ENCODE measurements around the gene RND1.
A peak's percentile ranks its signal among the peaks of the same experiment; 100 is the strongest.
"Not testable (repeated sequence)": the region's sequence is repeated elsewhere in the genome, so short reads cannot be mapped to it uniquely, and the experiment has no call there.

RND1 gene

DNA sequence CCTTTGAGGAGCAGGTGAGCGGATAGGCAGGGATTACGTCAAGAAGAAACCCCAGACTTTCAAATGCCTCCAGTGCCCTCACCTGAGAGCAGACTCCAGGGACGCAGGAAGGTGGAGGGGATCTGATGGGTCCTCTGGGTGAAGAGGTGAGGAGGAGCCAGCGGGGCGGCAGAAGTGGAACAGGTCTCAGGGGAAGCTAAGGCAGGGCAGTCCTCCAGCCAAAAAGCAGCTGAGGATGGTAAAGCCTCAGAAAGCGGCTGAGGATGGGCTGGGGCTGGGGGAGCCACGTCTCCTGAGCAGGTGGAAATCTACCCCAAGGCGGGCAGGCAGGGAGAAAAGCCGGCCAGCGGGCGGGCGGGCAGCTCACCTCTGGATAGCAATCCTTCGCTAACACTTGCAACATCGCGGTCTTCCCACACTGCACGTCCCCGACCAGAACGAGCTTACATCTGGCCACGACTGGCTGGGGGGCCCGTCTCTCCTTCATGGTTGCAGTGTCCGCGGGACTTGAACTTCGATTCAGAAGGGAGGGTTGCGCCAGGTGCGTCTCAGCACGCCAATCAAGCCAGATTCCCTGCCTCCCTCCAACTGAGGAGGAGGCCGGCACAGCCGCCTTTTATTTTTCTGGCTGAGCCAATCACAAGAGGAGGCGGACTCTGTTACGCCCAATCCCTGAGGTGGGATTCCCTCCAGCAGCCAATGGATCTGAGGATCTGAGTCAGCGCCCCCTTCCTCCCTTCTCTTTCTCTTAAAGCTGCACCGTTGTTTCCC is at the start of gene RND1:
RND1 (minus strand) TSS at position 590 of the 771 bp plus-strand sequence; CDS start at position 487, 103 bp downstream.
- H3K9me3 Mint-ChIP-seq, result no peaks in the 10 kb centered on the region
- peaks cover 26% of the 10 kb centered on the region for H3K4me1 Mint-ChIP-seq
- peak; percentile 95 for ATAC-seq
- peak within 1 kb of the TSS; percentile 90 for H3K4me3 Mint-ChIP-seq
- H3K36me3 Mint-ChIP-seq, result peaks cover 14% of the 10 kb centered on the region
- peak within 1 kb of the TSS; percentile 77 for H3K27ac Mint-ChIP-seq
- H3K27me3 Mint-ChIP-seq, result no peaks in the 10 kb centered on the region

DNA sequence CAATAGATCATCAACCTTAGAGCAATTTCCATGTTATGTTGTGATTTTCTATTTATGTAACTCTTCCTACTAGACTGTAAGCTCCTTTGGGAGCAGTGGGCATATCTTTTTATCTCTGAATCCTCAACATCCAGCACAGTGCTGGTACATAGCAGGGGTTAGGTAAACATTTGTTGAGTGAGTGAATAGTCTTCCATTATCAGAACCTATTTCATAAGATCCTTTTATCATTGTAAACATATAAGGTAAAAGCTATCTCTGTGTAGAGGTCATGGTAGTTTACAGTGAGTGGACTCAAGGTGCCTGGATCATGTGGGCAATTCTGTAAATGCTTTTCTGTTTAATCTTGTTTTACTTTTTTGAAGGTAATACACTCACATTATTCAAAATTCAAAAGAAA is 44.5 kb upstream of the RND1 start:
- Mint-ChIP-seq H3K4me3 (no peak overlapping the region), H3K4me1 (no peaks in the 10 kb centered on the region), H3K9me3 (no peaks in the 10 kb centered on the region), H3K36me3 (no peaks in the 10 kb centered on the region), H3K27me3 (no peaks in the 10 kb centered on the region), H3K27ac (no peak overlapping the region)
- ATAC-seq, result no peak

GRCh38 chr12:48909698-48910097 is 44.0 kb upstream of the RND1 start:
- ATAC-seq, H3K4me1 Mint-ChIP-seq, H3K9me3 Mint-ChIP-seq, H3K27ac Mint-ChIP-seq, H3K27me3 Mint-ChIP-seq, H3K36me3 Mint-ChIP-seq, H3K4me3 Mint-ChIP-seq: not testable (repeated sequence)

- ATAC-seq, result no peak
- Mint-ChIP-seq H3K27ac (no peak overlapping the region), H3K4me3 (no peak overlapping the region), H3K36me3 (no peaks in the 10 kb centered on the region), H3K9me3 (no peaks in the 10 kb centered on the region), H3K27me3 (no peaks in the 10 kb centered on the region), H3K4me1 (peaks cover 12% of the 10 kb centered on the region)
Measured at GRCh38 chr12:48907245-48907644, 41.6 kb upstream of the RND1 start.

DNA sequence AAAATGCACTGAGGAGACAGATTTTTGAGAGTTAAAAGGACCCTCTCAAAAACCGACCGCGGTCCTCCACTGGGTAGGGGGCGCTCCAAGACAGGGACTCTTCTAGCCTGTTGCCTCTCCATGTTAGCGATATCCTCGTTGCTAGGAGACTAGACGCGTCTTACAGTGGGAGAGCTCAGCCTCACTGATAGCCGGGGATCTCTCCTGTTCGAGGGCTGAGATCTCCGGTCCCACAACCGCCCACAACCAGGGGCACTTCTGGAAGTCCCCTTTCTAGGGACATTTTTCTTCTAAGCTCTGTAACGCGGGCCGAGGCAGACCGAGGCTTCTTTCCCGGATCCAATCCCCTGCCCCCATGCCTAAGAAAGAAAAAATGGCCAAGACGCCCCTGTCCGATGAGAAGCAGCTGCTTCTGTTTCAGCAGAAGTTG is 38.3 kb upstream of the RND1 start:
- H3K9me3 Mint-ChIP-seq, result no peaks in the 10 kb centered on the region
- H3K4me1 Mint-ChIP-seq, result peaks cover 12% of the 10 kb centered on the region
- H3K4me3 Mint-ChIP-seq, result peak overlapping the region; percentile 72
- H3K27me3 Mint-ChIP-seq, result no peaks in the 10 kb centered on the region
- H3K27ac Mint-ChIP-seq, result no peak overlapping the region
- H3K36me3 Mint-ChIP-seq, result no peaks in the 10 kb centered on the region
- ATAC-seq, result peak; percentile 86

- Mint-ChIP-seq H3K4me1 (peaks cover 12% of the 10 kb centered on the region), H3K36me3 (no peaks in the 10 kb centered on the region), H3K27me3 (peaks cover 4% of the 10 kb centered on the region), H3K9me3 (no peaks in the 10 kb centered on the region), H3K27ac (no peak overlapping the region), H3K4me3 (peak overlapping the region; percentile 72)
- ATAC-seq, result no peak
Measured at GRCh38 chr12:48903363-48903981, 37.8 kb upstream of the RND1 start.

DNA sequence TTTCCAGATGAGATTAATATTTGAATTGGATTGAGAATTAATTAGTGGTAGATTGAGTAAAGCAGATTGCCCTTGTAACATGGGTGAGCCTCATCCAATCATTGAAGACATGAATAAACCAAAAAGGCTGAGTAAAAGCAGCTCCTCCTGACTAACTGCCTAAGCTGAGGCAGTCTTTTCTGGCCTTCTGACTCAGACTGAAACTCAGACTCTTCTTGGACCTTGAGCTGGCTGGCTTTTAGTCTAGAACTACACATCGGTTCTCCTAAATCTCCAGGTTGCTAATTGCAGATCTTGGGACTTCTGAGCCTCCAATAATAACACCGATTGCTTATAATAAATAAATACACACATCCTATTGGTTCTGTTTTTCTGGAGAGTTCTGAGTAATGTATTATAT is 35.6 kb upstream of the RND1 start:
- peak; percentile 60 for ATAC-seq
- Mint-ChIP-seq H3K27ac (no peak overlapping the region), H3K4me1 (peaks cover 12% of the 10 kb centered on the region), H3K27me3 (peaks cover 13% of the 10 kb centered on the region), H3K36me3 (no peaks in the 10 kb centered on the region), H3K4me3 (no peak overlapping the region), H3K9me3 (no peaks in the 10 kb centered on the region)

GRCh38 chr12:48899651-48900050 is 34.0 kb upstream of the RND1 start:
- Mint-ChIP-seq H3K27me3 (peaks cover 14% of the 10 kb centered on the region), H3K4me3 (no peak overlapping the region), H3K9me3 (no peaks in the 10 kb centered on the region), H3K27ac (no peak overlapping the region), H3K36me3 (no peaks in the 10 kb centered on the region), H3K4me1 (peaks cover 12% of the 10 kb centered on the region)
- no peak for ATAC-seq

- no peaks in the 10 kb centered on the region for H3K9me3 Mint-ChIP-seq
- H3K27me3 Mint-ChIP-seq, result peaks cover 39% of the 10 kb centered on the region
- H3K4me1 Mint-ChIP-seq, result peaks cover 6% of the 10 kb centered on the region
- H3K27ac Mint-ChIP-seq, result no peak overlapping the region
- H3K4me3 Mint-ChIP-seq, result no peak overlapping the region
- no peak for ATAC-seq
- H3K36me3 Mint-ChIP-seq, result no peaks in the 10 kb centered on the region
Measured at GRCh38 chr12:48894271-48894670, 28.6 kb upstream of the RND1 start.

- no peaks in the 10 kb centered on the region for H3K36me3 Mint-ChIP-seq
- no peaks in the 10 kb centered on the region for H3K9me3 Mint-ChIP-seq
- H3K27ac Mint-ChIP-seq, result no peak overlapping the region
- H3K4me1 Mint-ChIP-seq, result peaks cover 6% of the 10 kb centered on the region
- H3K4me3 Mint-ChIP-seq, result no peak overlapping the region
- H3K27me3 Mint-ChIP-seq, result peaks cover 26% of the 10 kb centered on the region
- ATAC-seq, result peak; percentile 92
Measured at GRCh38 chr12:48890657-48891418, 25.2 kb upstream of the RND1 start.

DNA sequence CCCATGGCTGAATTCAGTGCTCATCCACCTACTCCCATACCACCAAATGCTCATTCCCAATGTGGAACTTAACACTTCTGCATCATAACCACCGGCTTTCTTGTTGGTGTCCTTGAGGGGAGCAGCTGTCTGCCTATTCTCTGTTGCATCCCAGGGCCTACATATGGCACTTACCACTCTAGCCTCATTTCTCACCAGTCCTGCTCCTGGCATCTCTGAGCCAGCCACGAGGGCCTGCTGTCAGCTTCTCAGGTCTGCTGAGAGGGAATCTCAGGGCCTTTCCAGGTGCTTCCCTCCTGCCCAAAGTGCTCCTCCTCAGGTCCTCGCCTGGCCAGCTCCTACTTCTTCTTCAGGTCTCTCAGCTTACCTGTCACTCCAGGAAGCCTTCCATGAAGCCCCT is 24.0 kb upstream of the RND1 start:
- H3K4me3 Mint-ChIP-seq, result no peak overlapping the region
- H3K4me1 Mint-ChIP-seq, result peaks cover 6% of the 10 kb centered on the region
- H3K9me3 Mint-ChIP-seq, result no peaks in the 10 kb centered on the region
- H3K36me3 Mint-ChIP-seq, result no peaks in the 10 kb centered on the region
- ATAC-seq, result no peak
- peaks cover 25% of the 10 kb centered on the region for H3K27me3 Mint-ChIP-seq
- no peak overlapping the region for H3K27ac Mint-ChIP-seq

DNA sequence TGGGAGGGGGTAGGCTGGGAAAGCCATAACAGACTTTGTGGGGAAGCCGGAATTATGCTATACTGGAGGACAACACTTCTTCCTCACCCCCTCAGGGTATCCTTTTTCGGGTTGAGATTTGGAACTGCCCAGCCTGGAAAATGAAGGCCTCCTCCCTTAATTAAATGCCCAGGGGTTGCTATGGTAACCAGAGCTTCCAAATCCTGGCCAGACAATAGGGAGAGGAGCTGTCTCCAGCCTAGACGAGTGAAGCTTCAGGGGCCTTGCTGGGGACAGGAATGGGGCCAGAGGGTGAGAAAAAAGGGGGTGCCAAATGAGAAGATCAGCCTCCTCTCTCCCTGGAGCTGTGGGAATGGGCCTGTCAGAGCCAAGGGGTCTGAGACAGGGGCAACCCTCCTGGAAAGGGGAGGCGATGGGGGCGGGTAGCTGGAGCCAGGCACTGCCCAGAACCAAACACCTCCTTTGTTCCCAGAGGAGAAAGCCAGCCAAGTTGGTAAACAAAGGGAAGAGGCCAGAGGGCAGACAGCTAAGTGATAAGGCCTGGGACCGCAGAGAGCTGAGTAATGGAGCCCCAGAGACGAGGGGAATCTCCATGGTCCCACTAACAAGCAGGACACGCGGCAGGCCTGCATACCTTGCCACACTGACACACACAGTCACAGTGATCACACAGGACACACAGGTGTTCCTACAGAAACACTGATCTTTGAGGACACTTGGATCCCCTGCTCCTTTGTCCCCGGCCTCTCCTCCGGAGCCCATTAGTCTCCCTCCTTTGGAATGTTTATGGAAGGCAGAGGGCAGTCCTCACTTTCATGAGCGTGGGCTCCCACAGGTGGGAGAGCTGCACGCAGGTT is 17.9 kb upstream of the RND1 start:
- Mint-ChIP-seq H3K27me3 (peaks cover 31% of the 10 kb centered on the region), H3K27ac (no peak overlapping the region), H3K4me1 (peaks cover 9% of the 10 kb centered on the region), H3K36me3 (no peaks in the 10 kb centered on the region), H3K9me3 (no peaks in the 10 kb centered on the region), H3K4me3 (no peak overlapping the region)
- no peak for ATAC-seq

GRCh38 chr12:48882972-48883304 is 17.3 kb upstream of the RND1 start:
- H3K4me1 Mint-ChIP-seq, result peaks cover 9% of the 10 kb centered on the region
- H3K9me3 Mint-ChIP-seq, result no peaks in the 10 kb centered on the region
- no peak overlapping the region for H3K27ac Mint-ChIP-seq
- H3K27me3 Mint-ChIP-seq, result peaks cover 37% of the 10 kb centered on the region
- no peak for ATAC-seq
- no peaks in the 10 kb centered on the region for H3K36me3 Mint-ChIP-seq
- no peak overlapping the region for H3K4me3 Mint-ChIP-seq

DNA sequence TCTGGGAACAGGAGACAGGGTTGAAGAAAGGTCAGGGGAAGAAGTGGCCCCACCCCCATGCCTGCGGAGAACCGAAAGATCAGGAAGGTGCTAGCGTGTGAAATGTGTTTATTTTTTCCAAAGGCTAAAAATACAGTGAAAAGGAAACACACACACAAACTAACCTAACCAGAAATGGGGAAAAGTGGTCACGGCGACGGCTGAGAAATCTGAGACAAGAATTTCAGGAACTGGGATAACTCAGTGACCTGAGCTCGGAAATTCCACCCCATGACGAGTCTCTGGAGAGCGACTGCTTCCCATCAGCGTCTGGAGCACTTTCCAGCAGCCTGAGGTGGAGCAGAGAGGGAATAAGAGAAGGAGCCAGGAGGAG is 16.6 kb upstream of the RND1 start:
- Mint-ChIP-seq H3K27me3 (peaks cover 39% of the 10 kb centered on the region), H3K27ac (peak overlapping the region; percentile 12), H3K4me3 (no peak overlapping the region), H3K36me3 (no peaks in the 10 kb centered on the region), H3K9me3 (no peaks in the 10 kb centered on the region), H3K4me1 (peaks cover 9% of the 10 kb centered on the region)
- ATAC-seq, result no peak

Data from stimulated activated memory B cell treated with anti-CD40 and anti-IgM and Interleukin-4, amounts not matched to agents 10 μg/mL and 1 μg/mL and 100 μg/mL, for 72 hours (primary cell).